Stimulated activated CD8-positive, alpha-beta memory T cell treated with anti-CD3 and anti-CD28 coated beads, Interleukin-12 subunit alpha, Interleukin-12 subunit beta, amount 100 ng/mL, for 1 hour (primary cell): ENCODE data around the gene SLC16A2.

Experiments used
- DNase-seq: peaks from one replicate; pipeline ENCODE4 v3.0.0-alpha.2; 2020; ENCODE audit warnings: low read depth

Gene SLC16A2

GRCh38 chrX:74421036-74421739 is at the start of gene SLC16A2:
SLC16A2 (plus strand) TSS chrX:74421493; CDS start chrX:74421638, 145 bp downstream.
- no peak for DNase-seq

- DNase-seq: no peak
Measured at GRCh38 chrX:74372272-74372671, 49.0 kb upstream of the SLC16A2 start.

- DNase-seq: no peak
Measured at GRCh38 chrX:74377282-74377681, 44.0 kb upstream of the SLC16A2 start.

GRCh38 chrX:74382613-74383012 is 38.7 kb upstream of the SLC16A2 start:
- DNase-seq: peak; percentile 23

- DNase-seq: no peak
Measured at GRCh38 chrX:74383611-74384010, 37.7 kb upstream of the SLC16A2 start.

- DNase-seq: no peak
Measured at GRCh38 chrX:74389016-74389722, 32.1 kb upstream of the SLC16A2 start.

- no peak for DNase-seq
Measured at GRCh38 chrX:74395556-74395955, 25.7 kb upstream of the SLC16A2 start.

GRCh38 chrX:74405973-74406489 is 15.3 kb upstream of the SLC16A2 start:
- DNase-seq: no peak

- no peak for DNase-seq
Measured at GRCh38 chrX:74408304-74408703, 13.0 kb upstream of the SLC16A2 start.

GRCh38 chrX:74419864-74420195 is 1.5 kb upstream of the SLC16A2 start:
- no peak for DNase-seq

- no peak for DNase-seq
Measured at GRCh38 chrX:74420196-74421035, 877 bp upstream of the SLC16A2 start.

- DNase-seq: no peak
Measured at GRCh38 chrX:74421740-74422352, 553 bp downstream of the SLC16A2 start.

- DNase-seq: no peak
Measured at GRCh38 chrX:74422576-74423288, 1.4 kb downstream of the SLC16A2 start.

- DNase-seq: no peak
Measured at GRCh38 chrX:74423289-74423998, 2.2 kb downstream of the SLC16A2 start.

- DNase-seq: no peak
Measured at GRCh38 chrX:74426071-74426470, 4.8 kb downstream of the SLC16A2 start.

- no peak for DNase-seq
Measured at GRCh38 chrX:74426615-74427014, 5.3 kb downstream of the SLC16A2 start.

GRCh38 chrX:74431797-74432196 is 10.5 kb downstream of the SLC16A2 start:
- DNase-seq: no peak

GRCh38 chrX:74434336-74434735 is 13.0 kb downstream of the SLC16A2 start:
- no peak for DNase-seq

GRCh38 chrX:74437530-74437929 is 16.2 kb downstream of the SLC16A2 start:
- DNase-seq: no peak

- DNase-seq: no peak
Measured at GRCh38 chrX:74438764-74439163, 17.5 kb downstream of the SLC16A2 start.

GRCh38 chrX:74445099-74445498 is 23.8 kb downstream of the SLC16A2 start:
- no peak for DNase-seq
